Diencephalon (tissue), 1 donor: ENCODE results near the gene OR2B3. TPM values are rescaled to one million over a fixed set of nuclear protein-coding genes. Genes with fewer than 3 reads are reported as not detected.

Experiments used
- total RNA-seq: library from RNA; depleted of rRNA; stranded (reverse); fragments of >200 nt; gene quantifications from one replicate; pipeline ENCODE4 v1.2.3, GENCODE V29; 2014

Gene OR2B3
- total RNA-seq = not detected

DNA sequence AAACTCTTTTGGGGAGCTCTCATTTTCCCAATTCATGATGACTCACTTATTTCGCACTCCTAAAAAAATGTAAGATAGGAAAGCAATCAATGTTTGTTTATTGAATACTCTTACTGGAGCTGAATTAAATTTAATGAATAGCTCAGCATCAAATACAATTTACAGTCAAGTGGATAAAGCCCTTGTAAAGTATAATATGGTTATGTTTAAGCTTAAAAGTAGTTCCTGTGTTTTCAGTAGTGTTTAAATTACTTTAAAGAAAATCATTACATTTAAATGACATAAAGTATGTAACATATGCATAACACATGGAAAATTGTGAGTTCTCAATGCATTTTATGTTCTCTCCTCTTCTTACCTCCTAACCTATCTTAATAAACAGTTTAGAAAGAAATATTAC, at the start of gene OR2B3:
TSS of gene OR2B3 (minus strand) at position 101 of the 400 bp plus-strand sequence. CDS start at position 36, 65 bp downstream.

GRCh38 chr6:29107758-29108157, 20.6 kb upstream of the OR2B3 start, which contains the start of gene OR2J3:
Gene OR2J3, plus strand, starts transcription at chr6:29108058. Its CDS starts 3,833 bp downstream, at chr6:29111891.

DNA sequence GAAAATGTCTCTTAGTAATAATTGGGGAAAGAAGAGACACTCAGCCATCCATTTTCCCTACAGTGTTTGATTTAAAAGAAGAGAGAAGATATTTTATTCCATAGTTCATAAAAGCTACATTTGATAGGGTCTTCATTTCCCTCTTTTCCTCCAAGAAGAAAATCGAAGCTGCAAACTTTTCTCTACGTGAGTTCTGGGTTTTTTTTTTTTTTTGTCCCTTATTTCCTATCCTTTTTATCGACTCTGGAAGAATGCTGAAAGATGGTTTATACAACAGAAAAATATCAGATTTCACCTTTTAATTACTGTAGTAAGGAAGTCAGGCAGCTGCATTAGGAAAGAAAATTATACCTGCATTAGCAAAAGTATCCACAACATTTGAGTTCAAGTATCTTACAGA, 12.1 kb upstream of the OR2B3 start, which contains the start of gene OR2J1:
TSS of gene OR2J1 (plus strand) at position 301 of the 400 bp plus-strand sequence. CDS start 1,453 bp downstream, outside the sequence.

GRCh38 chr6:29045075-29045474, 42.0 kb downstream of the OR2B3 start, which contains the start of gene OR2W1:
Gene OR2W1, minus strand, starts transcription at chr6:29045175. Its CDS starts 0 bp downstream, at chr6:29045175.

Other genes with a start within 250 kb of the OR2B3 start
- 69.7 TPM for gene TRIM27, start 163.3 kb downstream of the OR2B3 start, total RNA-seq
- 5.8 TPM for gene ZNF311, start 82.0 kb downstream of the OR2B3 start, total RNA-seq
- not detected for gene OR2W1, start 42.1 kb downstream of the OR2B3 start, total RNA-seq
- gene OR2J1, start 12.2 kb upstream of the OR2B3 start, total RNA-seq = not detected
- gene OR2J3, start 20.7 kb upstream of the OR2B3 start, total RNA-seq = not detected
- gene OR2J2, start 83.6 kb upstream of the OR2B3 start, total RNA-seq = 0.46 TPM
- under 0.01 TPM for gene OR14J1, start 214.4 kb upstream of the OR2B3 start, total RNA-seq